Nephron progenitor cell (in vitro differentiated cells): ENCODE results near the gene FSTL4.
A peak's percentile ranks its signal among the peaks of the same experiment; 100 is the strongest.

ENCODE experiments used
- DNase-seq: peaks from one replicate; pipeline ENCODE4 v3.0.0; 2021
- H3K27ac Mint-ChIP-seq: 2 replicates; pipeline ENCODE4 v1.8.0; 2021; ENCODE audit warnings: mild to moderate bottlenecking, moderate library complexity, mixed read lengths
- H3K27me3 Mint-ChIP-seq: 2 replicates; pipeline ENCODE4 v1.8.0; 2021; ENCODE audit warnings: mild to moderate bottlenecking, low read depth, mixed read lengths; ENCODE audit not compliant: poor library complexity
- H3K36me3 Mint-ChIP-seq: 2 replicates; pipeline ENCODE4 v1.8.0; 2021; ENCODE audit warnings: low read depth, mixed read lengths
- H3K4me1 Mint-ChIP-seq: 2 replicates; pipeline ENCODE4 v1.8.0; 2021; ENCODE audit warnings: mixed read lengths
- H3K4me3 Mint-ChIP-seq: 2 replicates; pipeline ENCODE4 v1.8.0; 2021; ENCODE audit warnings: mild to moderate bottlenecking, moderate library complexity, mixed read lengths
- H3K9me3 Mint-ChIP-seq: 2 replicates; pipeline ENCODE4 v1.8.0; 2021; ENCODE audit warnings: mild to moderate bottlenecking, moderate library complexity, mixed read lengths
- CTCF ChIP-seq: fragments of 200-600 bp; sonication (generic); IDR thresholded peaks from 2 replicates; pipeline ENCODE4 v1.5.0; 2021; ENCODE audit warnings: antibody characterized with exemption

FSTL4 gene

DNA sequence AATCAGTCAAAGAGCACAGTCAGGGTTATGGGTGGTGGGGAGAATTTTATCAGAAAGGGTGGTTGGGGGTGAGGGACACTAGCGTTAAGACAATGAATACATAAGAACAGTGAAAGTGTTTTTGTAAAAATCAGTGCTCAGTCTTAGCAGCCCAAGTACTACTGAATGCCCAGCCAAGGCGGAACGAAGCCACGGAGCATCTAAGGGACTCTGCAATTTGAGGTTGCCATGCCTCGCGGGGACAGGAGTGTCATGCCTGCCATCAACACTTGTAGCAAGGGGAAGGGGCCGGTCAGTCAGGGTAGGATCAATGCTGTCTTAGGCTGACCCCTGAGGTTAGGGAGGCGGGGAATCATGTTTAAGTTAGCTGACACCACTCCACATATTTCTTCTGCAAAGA lies 13.3 kb downstream of the FSTL4 start:
- no peak overlapping the region for H3K4me3 Mint-ChIP-seq
- peaks cover 62% of the 10 kb centered on the region for H3K27me3 Mint-ChIP-seq
- H3K27ac Mint-ChIP-seq = no peak overlapping the region
- DNase-seq = no peak
- H3K4me1 Mint-ChIP-seq = peaks cover 13% of the 10 kb centered on the region
- H3K9me3 Mint-ChIP-seq = no peaks in the 10 kb centered on the region
- no peak for TF ChIP-seq CTCF
- no peaks in the 10 kb centered on the region for H3K36me3 Mint-ChIP-seq

GRCh38 chr5:133596049-133596448 lies 16.3 kb downstream of the FSTL4 start:
- Mint-ChIP-seq H3K9me3 (no peaks in the 10 kb centered on the region), H3K27me3 (peaks cover 45% of the 10 kb centered on the region), H3K4me1 (peaks cover 13% of the 10 kb centered on the region), H3K27ac (no peak overlapping the region), H3K4me3 (no peak overlapping the region), H3K36me3 (no peaks in the 10 kb centered on the region)
- DNase-seq = no peak
- TF ChIP-seq CTCF = no peak

DNA sequence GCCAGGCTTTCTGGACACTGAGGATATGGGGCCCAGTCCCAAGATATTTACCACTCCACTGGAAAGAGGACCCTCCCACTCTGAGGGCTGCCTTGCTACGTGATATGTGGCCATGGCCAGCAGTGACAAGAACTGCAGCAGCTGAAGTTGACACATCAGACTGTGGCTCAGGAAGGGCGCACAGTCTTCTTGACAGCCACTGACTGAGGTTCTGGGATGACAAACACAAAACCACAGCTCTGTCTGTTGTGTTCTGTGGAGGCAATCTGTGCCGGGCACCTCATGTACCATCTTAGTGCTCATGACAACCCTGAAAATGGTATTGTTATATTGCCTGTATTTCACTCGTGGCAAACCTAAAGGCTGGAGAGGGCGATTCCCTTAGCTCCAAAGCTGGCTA lies 16.9 kb downstream of the FSTL4 start:
- H3K36me3 Mint-ChIP-seq = no peaks in the 10 kb centered on the region
- no peaks in the 10 kb centered on the region for H3K9me3 Mint-ChIP-seq
- no peak overlapping the region for H3K4me3 Mint-ChIP-seq
- no peak for DNase-seq
- H3K27ac Mint-ChIP-seq = no peak overlapping the region
- peaks cover 13% of the 10 kb centered on the region for H3K4me1 Mint-ChIP-seq
- no peak for TF ChIP-seq CTCF
- peaks cover 42% of the 10 kb centered on the region for H3K27me3 Mint-ChIP-seq

- no peaks in the 10 kb centered on the region for H3K36me3 Mint-ChIP-seq
- H3K9me3 Mint-ChIP-seq = no peaks in the 10 kb centered on the region
- H3K4me1 Mint-ChIP-seq = no peaks in the 10 kb centered on the region
- TF ChIP-seq CTCF = no peak
- H3K27ac Mint-ChIP-seq = no peak overlapping the region
- no peak overlapping the region for H3K4me3 Mint-ChIP-seq
- peaks cover 7% of the 10 kb centered on the region for H3K27me3 Mint-ChIP-seq
- DNase-seq = no peak
Measured at GRCh38 chr5:133589286-133589685, 23.1 kb downstream of the FSTL4 start.

DNA sequence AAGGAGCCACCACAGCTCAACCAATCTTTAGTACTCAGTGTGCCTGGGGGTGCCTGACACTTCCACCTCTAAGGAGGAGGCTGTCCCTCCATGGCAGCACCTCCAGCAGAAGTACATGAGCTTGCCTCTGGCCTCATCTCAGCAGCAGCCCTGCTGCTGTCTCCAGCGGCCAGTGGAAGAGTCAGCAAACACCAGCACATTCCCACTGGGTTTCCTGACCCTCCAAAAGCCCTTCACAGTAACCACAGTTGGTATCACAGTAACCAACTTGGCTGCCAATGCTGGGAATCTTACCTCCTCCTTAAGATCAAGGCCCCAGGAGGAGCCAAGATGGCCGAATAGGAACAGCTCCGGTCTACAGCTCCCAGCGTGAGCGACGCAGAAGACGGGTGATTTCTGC lies 29.4 kb downstream of the FSTL4 start:
- peak overlapping the region; percentile 59 for H3K27ac Mint-ChIP-seq
- no peaks in the 10 kb centered on the region for H3K36me3 Mint-ChIP-seq
- peaks cover 13% of the 10 kb centered on the region for H3K27me3 Mint-ChIP-seq
- no peaks in the 10 kb centered on the region for H3K9me3 Mint-ChIP-seq
- peak overlapping the region; percentile 64 for H3K4me3 Mint-ChIP-seq
- no peak for DNase-seq
- no peak for TF ChIP-seq CTCF
- H3K4me1 Mint-ChIP-seq = peaks cover 7% of the 10 kb centered on the region

DNA sequence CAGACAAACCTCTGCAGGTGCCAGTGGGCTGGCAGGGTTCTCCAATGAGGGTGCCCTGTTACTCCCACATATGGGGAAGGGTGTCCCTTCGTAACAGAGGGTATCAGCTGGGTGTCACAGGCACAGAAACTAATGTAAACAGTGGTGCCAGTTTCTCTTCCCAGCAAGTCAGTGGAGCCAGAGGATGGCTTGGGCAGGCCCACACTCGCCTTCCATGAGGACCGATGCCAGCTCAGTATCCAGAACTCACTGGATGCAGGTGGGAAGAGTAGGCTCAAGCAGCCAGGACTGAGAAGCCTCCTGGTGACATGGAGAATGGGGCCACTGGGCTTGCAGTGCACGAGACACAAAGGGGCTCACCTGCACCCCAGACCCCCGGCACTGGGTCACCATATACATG lies 30.4 kb downstream of the FSTL4 start:
- no peak for TF ChIP-seq CTCF
- no peak overlapping the region for H3K4me3 Mint-ChIP-seq
- H3K27me3 Mint-ChIP-seq = peaks cover 13% of the 10 kb centered on the region
- no peaks in the 10 kb centered on the region for H3K36me3 Mint-ChIP-seq
- H3K27ac Mint-ChIP-seq = no peak overlapping the region
- no peak for DNase-seq
- H3K4me1 Mint-ChIP-seq = peaks cover 7% of the 10 kb centered on the region
- H3K9me3 Mint-ChIP-seq = no peaks in the 10 kb centered on the region
